ENCODE results near the gene CMTM3. TPM values are rescaled to one million over a fixed set of nuclear protein-coding genes. Genes with fewer than 3 reads are reported as not detected.

The CMTM3 gene
- total RNA-seq, 4 donors from 2014 or later: 15.7 to 24.9 (median 19.3) TPM

- no peak overlapping the region for H3K27ac ChIP-seq
- no peak overlapping the region for H3K4me3 ChIP-seq
- no peaks in the 10 kb centered on the region for H3K27me3 ChIP-seq
- H3K36me3 ChIP-seq: peaks cover 0 to 49% of the 10 kb centered on the region in 2 donors
- H3K9me3 ChIP-seq: no peaks in the 10 kb centered on the region
- TF ChIP-seq EP300 (IDR thresholded peaks at IDR 0.05) (no peak), POLR2AphosphoS5 (IDR thresholded peaks at IDR 0.05) (no peak), POLR2A (IDR thresholded peaks at IDR 0.05) (no peak), CTCF (IDR thresholded peaks at IDR 0.05) (no peak)
- WGBS, 2 donors (ENCODE audit: low coverage in 1 of 2): 90 to 92% methylated on average over 3 to 4 of the region's 4 CpGs
- ATAC-seq: no peak
- H3K4me1 ChIP-seq: peaks cover 0 to 17% (median 0%) of the 10 kb centered on the region in 3 donors
Observed at GRCh38 chr16:66616169-66616568, 11.7 kb downstream of the CMTM3 start.

GRCh38 chr16:66616592-66616991, 12.1 kb downstream of the CMTM3 start:
- TF ChIP-seq EP300 (IDR thresholded peaks at IDR 0.05): no peak
- TF ChIP-seq CTCF (IDR thresholded peaks at IDR 0.05): no peak
- no peak for TF ChIP-seq POLR2A (IDR thresholded peaks at IDR 0.05)
- TF ChIP-seq POLR2AphosphoS5 (IDR thresholded peaks at IDR 0.05): no peak

GRCh38 chr16:66617010-66617434, 12.5 kb downstream of the CMTM3 start:
- Histone ChIP-seq H3K4me3 (no peak overlapping the region), H3K27ac (no peak overlapping the region), H3K36me3 (peaks cover 0 to 49% of the 10 kb centered on the region in 2 donors), H3K27me3 (no peaks in the 10 kb centered on the region), H3K4me1 (peaks cover 0 to 17% (median 0%) of the 10 kb centered on the region in 3 donors), H3K9me3 (no peaks in the 10 kb centered on the region)
- no peak for TF ChIP-seq POLR2A (IDR thresholded peaks at IDR 0.05)
- TF ChIP-seq POLR2AphosphoS5 (IDR thresholded peaks at IDR 0.05): no peak
- TF ChIP-seq EP300 (IDR thresholded peaks at IDR 0.05): no peak
- no peak for TF ChIP-seq CTCF (IDR thresholded peaks at IDR 0.05)
- no peak for ATAC-seq
- WGBS, 2 donors (ENCODE audit: low coverage in 1 of 2): 80 to 83% methylated on average over 1 of the region's 2 CpGs

More at GRCh38 chr16:66616592-66616991, 12.1 kb downstream of the CMTM3 start:
- Histone ChIP-seq H3K9me3 (no peaks in the 10 kb centered on the region), H3K27me3 (no peaks in the 10 kb centered on the region), H3K4me3 (no peak overlapping the region), H3K4me1 (peaks cover 0 to 17% (median 0%) of the 10 kb centered on the region in 3 donors), H3K27ac (no peak overlapping the region), H3K36me3 (peaks cover 0 to 49% of the 10 kb centered on the region in 2 donors)
- 64 to 86% methylated on average over 6 of the region's 9 CpGs for WGBS, 2 donors (ENCODE audit: low coverage in 1 of 2)
- ATAC-seq: no peak

GRCh38 chr16:66617728-66618127, 13.2 kb downstream of the CMTM3 start:
- no peaks in the 10 kb centered on the region for H3K27me3 ChIP-seq
- TF ChIP-seq EP300 (IDR thresholded peaks at IDR 0.05): no peak
- no peak for TF ChIP-seq POLR2AphosphoS5 (IDR thresholded peaks at IDR 0.05)
- no peak for TF ChIP-seq POLR2A (IDR thresholded peaks at IDR 0.05)
- no peak for TF ChIP-seq CTCF (IDR thresholded peaks at IDR 0.05)
- no peaks in the 10 kb centered on the region for H3K9me3 ChIP-seq
- H3K4me1 ChIP-seq: peaks cover 0 to 17% (median 0%) of the 10 kb centered on the region in 3 donors
- H3K27ac ChIP-seq: no peak overlapping the region
- no peak for ATAC-seq
- WGBS, 2 donors (ENCODE audit: low coverage in 1 of 2): 52 to 77% methylated on average over 6 to 7 of the region's 7 CpGs
- H3K36me3 ChIP-seq: peaks cover 0 to 49% of the 10 kb centered on the region in 2 donors
- no peak overlapping the region for H3K4me3 ChIP-seq

- peak overlapping the region in 1 of 4 donors; percentile 45 for H3K27ac ChIP-seq
Observed at GRCh38 chr16:66618588-66619375, 14.3 kb downstream of the CMTM3 start.

More at GRCh38 chr16:66618588-66619375, 14.3 kb downstream of the CMTM3 start:
- ATAC-seq: peak; percentile 80
- Histone ChIP-seq H3K27me3 (no peaks in the 10 kb centered on the region), H3K9me3 (no peaks in the 10 kb centered on the region), H3K4me3 (no peak overlapping the region), H3K36me3 (peaks cover 0 to 44% of the 10 kb centered on the region in 2 donors), H3K4me1 (peaks cover 0 to 17% (median 0%) of the 10 kb centered on the region in 3 donors)
- no peak for TF ChIP-seq POLR2AphosphoS5 (IDR thresholded peaks at IDR 0.05)
- no peak for TF ChIP-seq EP300 (IDR thresholded peaks at IDR 0.05)
- no peak for TF ChIP-seq POLR2A (IDR thresholded peaks at IDR 0.05)
- TF ChIP-seq CTCF (IDR thresholded peaks at IDR 0.05): no peak
- whole genome bisulfite sequencing, 2 donors (ENCODE audit: low coverage in 1 of 2): 27 to 30% methylated on average over 4 to 7 of the region's 10 CpGs
